Stimulated activated naive CD4-positive, alpha-beta T cell (primary cell): Measurements from ENCODE around the gene IFT27.
"Not testable (repeated sequence)": the region's sequence is repeated elsewhere in the genome, so short reads cannot be mapped to it uniquely, and the experiment has no call there.

Experiments used
- DNase-seq, 6 experiments: peaks; one replicate each; lab custom pipeline; 2025; lab: John Stamatoyannopoulos, UW

IFT27 gene

DNA sequence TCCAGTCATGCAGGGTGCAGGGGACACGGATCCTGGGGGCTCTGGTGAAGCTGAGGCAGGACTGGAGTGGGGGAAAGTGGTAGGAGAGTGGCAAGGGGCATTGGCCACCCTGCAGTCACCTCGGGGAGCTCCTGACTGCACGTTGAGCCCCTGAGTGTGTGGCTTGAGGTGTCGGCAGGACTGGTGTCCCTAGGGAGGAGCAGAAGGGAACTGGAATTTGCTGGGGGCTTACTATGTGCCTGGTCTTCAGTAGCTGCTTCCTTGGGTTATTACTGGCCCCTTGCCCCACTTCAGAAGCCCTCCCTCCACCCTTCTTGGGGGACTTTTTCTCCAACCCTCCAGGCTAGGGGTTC is 31.5 kb downstream of the IFT27 start:
- DNase-seq: no peak

DNA sequence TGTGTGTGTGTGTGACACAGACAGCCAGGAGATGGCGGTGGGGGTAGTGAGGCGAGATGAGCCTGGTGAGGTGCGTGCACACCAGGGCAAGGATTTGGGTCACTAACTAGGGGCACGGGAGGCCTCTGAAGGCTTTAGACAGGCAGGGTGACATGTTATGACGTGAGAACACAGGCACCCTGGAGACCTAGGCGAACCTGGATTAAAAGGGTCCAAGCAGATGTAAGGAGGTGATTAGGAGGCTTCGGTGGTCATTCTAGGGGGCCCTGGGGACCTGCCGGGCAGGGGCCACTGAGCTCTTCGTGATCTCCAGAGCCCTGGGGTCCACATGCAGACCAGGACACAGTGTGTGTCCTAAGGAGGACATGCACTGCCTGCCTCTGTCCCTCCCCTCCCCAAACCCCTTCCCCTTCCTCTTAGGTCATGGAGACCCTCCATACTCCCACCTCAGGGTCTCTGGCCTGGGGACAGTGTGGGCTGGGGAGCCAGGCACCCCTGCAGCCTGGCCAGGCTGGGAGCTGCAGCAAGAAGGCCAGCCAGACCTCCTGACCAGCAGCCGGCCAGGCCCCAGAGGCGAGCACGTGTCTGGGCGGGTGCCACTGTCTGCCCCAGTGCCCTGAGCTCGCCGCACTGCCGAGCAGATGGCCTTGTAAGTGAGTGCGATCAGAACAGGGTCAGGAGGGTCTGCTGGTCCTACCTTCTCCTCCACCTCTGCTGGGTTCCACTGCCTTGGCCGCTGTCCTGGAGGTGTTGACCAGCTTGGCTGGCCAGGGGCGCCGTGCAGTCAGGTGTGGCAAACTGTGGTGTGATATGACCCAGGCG is 32.1 kb downstream of the IFT27 start:
- DNase-seq: no peak

DNA sequence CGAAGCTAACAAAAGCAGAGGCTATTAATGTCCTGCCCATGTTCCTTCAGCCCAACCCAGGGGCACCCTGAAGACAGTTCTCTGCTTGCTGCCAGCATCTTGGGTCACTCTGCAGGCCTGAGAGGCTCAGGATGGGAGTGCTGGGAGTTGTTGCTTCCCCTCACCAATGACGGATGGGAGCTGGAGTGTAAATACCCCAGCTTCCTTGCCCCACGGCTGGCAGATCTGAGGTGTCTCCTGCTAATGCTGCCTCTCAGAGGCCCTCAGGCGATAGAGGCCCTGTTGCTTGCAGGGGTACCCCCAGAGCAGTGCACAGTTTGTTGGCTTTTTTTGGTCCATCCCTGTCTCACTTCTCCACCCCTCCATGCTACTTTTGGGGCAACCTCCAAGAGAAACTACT is 32.9 kb downstream of the IFT27 start:
- DNase-seq: no peak

GRCh38 chr22:36741968-36742367 is 34.0 kb downstream of the IFT27 start:
- no peak for DNase-seq

GRCh38 chr22:36741204-36741793 is 34.6 kb downstream of the IFT27 start:
- DNase-seq: no peak

DNA sequence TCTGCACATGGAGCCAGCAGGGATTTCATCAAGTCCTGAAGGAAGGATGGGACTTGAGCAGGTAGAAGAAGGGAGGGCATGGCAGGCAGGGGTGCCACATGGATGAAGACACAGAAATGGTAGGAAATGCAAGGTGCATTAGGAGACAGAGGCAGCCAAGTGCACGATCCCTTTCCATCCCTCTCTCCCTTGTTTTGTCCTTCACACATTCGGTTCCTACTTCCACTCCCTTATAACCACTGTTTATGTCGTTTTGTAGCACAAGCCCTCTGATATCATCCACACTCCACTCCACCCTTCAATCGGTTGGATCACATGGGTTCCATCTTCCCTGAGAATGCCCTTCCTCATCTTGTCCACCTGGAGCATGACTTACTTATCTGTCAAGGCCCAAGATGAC is 35.2 kb downstream of the IFT27 start:
- no peak for DNase-seq

GRCh38 chr22:36739185-36739584 is 36.7 kb downstream of the IFT27 start:
- DNase-seq: no peak

DNA sequence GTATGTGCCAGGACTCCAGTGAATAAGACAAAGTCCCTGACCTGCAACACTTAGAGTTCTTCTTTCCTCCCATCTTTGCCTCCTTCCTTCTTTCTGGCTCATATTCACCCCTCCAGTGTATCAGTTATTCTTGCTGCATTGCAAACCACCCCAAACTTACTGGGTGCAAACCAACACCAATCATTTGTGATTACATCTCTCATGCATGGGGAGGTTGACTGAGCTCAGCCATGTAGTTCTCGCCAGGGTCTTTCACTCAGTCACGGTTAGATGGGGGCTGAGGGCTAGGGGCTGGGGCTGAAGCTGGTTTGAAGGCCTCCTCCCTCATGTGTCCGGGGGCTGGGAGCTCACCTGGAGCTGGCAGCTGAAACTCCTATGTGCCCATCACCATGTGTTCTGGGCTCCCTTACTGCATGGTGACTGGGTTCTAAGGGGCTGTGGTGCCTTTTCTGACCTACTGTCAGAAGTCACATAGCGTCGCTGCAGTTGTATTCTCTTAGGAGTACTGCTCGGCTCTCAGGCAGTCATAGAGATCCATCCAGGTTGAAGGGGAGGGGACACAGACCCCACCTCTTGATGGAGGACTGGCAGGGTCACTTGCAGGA is 37.4 kb downstream of the IFT27 start:
- DNase-seq: no peak

- DNase-seq: no peak
These were observed 38.1 kb downstream of the IFT27 start for GRCh38 chr22:36737776-36738175.

- DNase-seq: no peak
These were observed 39.1 kb downstream of the IFT27 start for GRCh38 chr22:36736701-36737320.

GRCh38 chr22:36734171-36735058 is 41.5 kb downstream of the IFT27 start:
- no peak for DNase-seq

DNA sequence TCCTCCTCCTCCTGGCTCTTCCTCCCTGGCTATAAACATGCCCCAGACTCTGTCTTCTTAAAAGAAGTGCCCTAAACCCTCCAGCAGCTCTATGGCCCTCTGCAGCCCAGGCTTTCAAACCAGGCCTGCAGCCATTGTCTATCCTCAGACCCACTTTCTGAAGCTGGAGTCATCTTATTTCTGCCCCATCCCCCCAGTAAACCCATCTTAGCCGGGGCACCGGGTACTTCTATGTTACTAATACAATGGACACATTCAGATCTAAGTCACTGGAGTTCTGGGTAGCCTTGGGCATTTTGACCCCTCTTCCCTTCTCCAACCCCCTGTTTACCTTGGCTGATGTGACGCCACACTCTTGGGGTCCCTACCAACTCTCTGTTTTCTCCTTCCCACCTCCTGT is 42.6 kb downstream of the IFT27 start:
- DNase-seq: no peak

DNA sequence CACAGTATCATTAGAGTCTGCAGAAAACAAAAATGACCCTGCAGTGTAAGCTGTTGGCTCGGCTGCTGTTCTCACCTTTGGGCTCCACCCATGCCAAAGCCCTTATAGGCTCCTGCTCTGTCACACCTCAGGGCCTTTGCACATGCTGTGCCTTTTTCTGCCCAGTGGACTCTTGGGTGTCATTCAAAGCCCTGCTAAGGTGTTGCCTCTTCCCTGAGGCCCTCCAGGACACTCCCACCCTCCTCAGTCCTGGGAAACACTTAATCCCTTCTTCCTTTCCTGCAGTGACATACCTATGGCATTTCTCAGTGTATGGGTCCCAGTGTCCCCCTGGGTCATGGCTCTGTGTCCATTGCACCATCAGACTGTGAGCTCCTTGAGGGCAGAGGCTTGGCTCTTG is 43.3 kb downstream of the IFT27 start:
- DNase-seq: no peak

- DNase-seq: no peak
These were observed 44.0 kb downstream of the IFT27 start for GRCh38 chr22:36731916-36732315.

DNA sequence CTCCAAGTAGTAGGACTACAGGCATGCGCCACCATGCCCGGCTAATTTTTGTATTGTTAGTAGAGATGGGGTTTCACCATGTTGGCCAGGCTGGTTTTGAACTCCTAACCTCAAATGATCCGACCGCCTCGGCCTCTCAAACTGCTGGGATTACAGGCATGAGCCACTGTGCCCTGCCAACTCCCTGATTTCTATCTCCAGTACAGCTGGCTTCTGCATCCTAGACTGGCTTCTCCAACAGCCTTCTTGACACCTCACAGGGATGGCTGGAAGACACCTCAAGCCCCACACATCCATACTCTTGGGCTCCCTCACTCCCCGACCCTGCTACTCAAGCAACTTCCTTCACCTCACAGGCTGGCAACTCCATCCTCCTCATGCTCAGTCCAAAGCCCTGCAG is 44.6 kb downstream of the IFT27 start:
- not testable (repeated sequence) for DNase-seq

DNA sequence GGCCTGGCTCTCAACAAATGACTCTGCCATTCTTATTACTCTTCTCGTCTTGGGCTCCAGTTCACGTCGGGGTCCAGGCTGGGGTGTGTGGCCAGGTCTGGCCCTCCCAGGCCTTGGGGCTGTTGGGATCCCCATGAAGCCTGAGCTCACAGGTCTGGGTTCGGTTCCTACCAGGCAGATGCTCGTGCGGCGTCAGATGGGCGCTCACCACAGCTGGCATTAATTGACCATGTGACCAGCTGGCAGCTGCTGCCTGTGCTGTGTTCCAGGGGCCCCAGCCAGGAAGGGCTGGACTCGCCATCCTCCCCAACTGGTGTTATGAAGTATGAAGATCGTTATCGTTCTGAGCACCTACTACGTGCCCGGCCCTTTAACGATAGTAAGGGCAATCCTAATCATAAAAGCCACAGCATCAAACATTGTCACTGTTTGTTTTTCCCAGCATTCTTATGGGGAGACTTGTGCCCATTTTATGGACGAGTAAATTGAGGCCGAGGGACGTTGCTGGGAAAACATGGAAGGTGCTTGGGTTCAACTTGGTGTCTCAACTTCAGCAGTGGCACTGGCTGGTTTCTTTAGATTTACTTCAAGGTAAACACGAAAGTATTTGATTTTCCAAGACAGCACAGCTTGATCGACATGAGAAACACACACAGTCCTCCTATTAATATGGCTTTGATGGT is 45.6 kb downstream of the IFT27 start:
- DNase-seq: no peak

DNA sequence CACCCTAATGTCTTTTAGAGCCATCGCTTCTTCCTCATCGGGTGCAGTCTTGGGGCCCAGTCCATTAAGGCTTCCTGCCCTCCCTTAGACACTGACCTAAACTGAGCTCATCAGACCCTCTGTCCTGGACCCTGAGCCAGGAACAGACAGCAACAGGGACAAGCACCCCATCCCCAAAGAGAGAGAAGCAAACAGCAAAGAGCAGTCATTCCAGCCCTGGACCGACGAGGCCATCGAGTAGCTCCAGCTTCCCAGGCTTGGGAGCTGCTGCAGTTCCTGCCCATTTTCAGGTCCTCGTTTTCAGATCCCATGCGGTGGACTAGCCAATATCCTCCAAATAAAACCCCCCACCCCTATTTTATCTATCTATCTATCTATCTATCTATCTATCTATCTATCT is 46.6 kb downstream of the IFT27 start:
- no peak for DNase-seq

DNA sequence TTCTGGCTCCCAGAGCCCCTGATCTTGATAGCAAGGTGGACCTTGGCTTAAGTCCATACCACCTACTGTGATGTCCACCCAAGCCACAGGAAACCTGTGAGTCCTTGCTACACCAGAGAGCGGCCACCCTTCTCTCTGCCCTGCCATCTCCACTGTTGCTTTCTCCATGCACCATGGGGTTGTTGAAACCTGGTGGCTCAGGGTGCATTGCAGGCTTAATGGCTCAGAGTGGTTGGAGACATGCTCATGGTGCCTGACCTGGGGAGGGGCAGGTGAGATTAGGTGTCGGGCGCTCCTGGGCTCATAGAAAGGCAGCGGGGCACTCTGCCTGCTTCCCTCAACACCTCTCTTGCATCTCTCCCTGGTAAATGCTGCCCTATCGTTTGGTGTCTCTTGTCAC is 47.4 kb downstream of the IFT27 start:
- no peak for DNase-seq

DNA sequence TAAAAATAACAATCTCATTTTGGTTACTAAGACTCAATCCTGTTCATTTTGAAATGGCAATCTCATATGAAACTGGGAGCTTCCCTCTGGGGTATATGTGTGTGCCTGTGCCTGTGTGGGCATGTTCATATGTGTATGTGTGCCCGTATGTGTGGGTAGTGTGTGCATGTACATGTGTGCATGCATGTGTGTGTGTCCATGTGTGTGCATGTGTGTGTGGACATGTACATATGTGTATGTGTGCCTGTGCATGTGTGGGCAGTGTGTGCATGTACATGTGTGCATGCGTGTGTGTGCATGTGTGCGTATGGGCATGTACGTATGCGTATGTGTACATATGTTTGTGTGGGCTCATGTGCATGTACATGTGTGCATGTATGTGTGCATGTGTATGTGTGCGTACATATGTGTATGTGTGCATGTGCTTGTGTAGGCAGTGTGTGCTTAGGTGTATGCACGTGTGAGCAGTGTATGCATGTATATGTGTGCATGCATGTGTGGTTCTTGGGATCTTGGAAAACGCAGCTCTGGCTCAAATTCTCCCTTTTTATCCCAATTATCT is 47.9 kb downstream of the IFT27 start:
- DNase-seq: no peak

- no peak for DNase-seq
These were observed 48.8 kb downstream of the IFT27 start for GRCh38 chr22:36727110-36727509.

DNA sequence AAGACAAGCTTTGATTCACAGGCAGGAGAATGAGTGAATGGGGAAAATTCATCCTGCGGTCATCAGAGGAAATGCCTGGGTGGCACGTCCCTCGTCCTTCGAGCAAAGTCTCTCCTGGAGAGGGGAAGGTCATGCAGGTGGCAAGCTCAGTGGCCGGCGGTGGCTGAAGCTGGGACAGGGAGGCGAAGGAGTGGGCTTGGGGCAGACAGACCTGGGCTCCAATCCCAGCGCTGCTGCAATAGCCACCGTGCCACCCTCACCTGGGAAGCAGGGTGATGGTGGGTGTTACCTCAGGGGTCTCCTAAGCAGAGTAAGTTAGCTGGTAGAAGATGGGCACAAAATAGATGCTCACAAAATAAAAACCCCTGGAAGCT is 49.9 kb downstream of the IFT27 start:
- DNase-seq: no peak
